Stimulated activated CD4-positive, alpha-beta T cell treated with anti-CD3 and anti-CD28 coated beads, Interleukin-15, amount 100 ng/mL, for 1 hour (primary cell): ENCODE results near the gene CARMIL1.
"Not testable (repeated sequence)": the region's sequence is repeated elsewhere in the genome, so short reads cannot be mapped to it uniquely, and the experiment has no call there.

Experiments
- DNase-seq, 2 donors: peaks; one replicate each; pipeline ENCODE4 v3.0.0-alpha.2; 2020; ENCODE audit warnings: low read depth in 1 of 2, low spot score in 1 of 2

CARMIL1 gene

GRCh38 chr6:25553502-25553901 lies 274.3 kb downstream of the CARMIL1 start:
- DNase-seq: no peak

- DNase-seq: no peak
These were observed 276.0 kb downstream of the CARMIL1 start for GRCh38 chr6:25555188-25555587.

GRCh38 chr6:25556516-25556915 lies 277.3 kb downstream of the CARMIL1 start:
- peak; percentile 48 to 58 for DNase-seq

- DNase-seq: no peak
These were observed 279.1 kb downstream of the CARMIL1 start for GRCh38 chr6:25558155-25558817.

- DNase-seq: no peak
These were observed 281.7 kb downstream of the CARMIL1 start for GRCh38 chr6:25560865-25561264.

- no peak for DNase-seq
These were observed 285.8 kb downstream of the CARMIL1 start for GRCh38 chr6:25564943-25565342.

GRCh38 chr6:25570578-25570977 lies 291.4 kb downstream of the CARMIL1 start:
- DNase-seq: no peak

GRCh38 chr6:25576919-25577318 lies 297.7 kb downstream of the CARMIL1 start:
- no peak for DNase-seq

GRCh38 chr6:25578538-25578937 lies 299.4 kb downstream of the CARMIL1 start:
- no peak for DNase-seq

- no peak for DNase-seq
These were observed 300.3 kb downstream of the CARMIL1 start for GRCh38 chr6:25579391-25579883.

GRCh38 chr6:25579902-25580495 lies 300.8 kb downstream of the CARMIL1 start:
- DNase-seq: no peak

GRCh38 chr6:25582101-25582500 lies 302.9 kb downstream of the CARMIL1 start:
- no peak for DNase-seq

- no peak for DNase-seq
These were observed 303.9 kb downstream of the CARMIL1 start for GRCh38 chr6:25583099-25583498.

- no peak for DNase-seq
These were observed 304.7 kb downstream of the CARMIL1 start for GRCh38 chr6:25583906-25584305.

GRCh38 chr6:25585225-25585624 lies 306.1 kb downstream of the CARMIL1 start:
- no peak for DNase-seq

- DNase-seq: not testable (repeated sequence)
These were observed 306.9 kb downstream of the CARMIL1 start for GRCh38 chr6:25586119-25586518.

GRCh38 chr6:25586927-25587326 lies 307.8 kb downstream of the CARMIL1 start:
- no peak for DNase-seq

GRCh38 chr6:25590986-25591385 lies 311.8 kb downstream of the CARMIL1 start:
- DNase-seq: no peak

- DNase-seq: no peak
These were observed 318.0 kb downstream of the CARMIL1 start for GRCh38 chr6:25596928-25597818.

GRCh38 chr6:25599516-25600085 lies 320.4 kb downstream of the CARMIL1 start:
- DNase-seq: no peak
